ENCODE data around the gene OLFML3. TPM values are rescaled to one million over a fixed set of nuclear protein-coding genes. Genes with fewer than 3 reads are reported as not detected.

Gene OLFML3
- total RNA-seq, 1 experiment from 2014 or later = 171 TPM

DNA sequence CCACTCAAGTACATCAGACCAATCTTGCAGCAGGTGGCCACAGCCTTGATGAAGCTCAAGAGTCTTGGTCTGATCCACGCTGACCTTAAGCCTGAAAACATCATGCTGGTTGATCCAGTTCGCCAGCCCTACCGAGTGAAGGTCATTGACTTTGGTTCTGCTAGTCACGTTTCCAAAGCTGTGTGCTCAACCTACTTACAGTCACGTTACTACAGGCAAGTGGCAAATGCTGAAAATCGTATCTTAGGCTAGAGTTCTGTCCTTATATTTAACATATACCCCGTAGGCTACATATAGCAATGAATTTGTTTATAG, 38.1 kb upstream of the OLFML3 start:
- Histone ChIP-seq H2BK5ac (ENCODE audit: insufficient read length, low read length) (no peak overlapping the region), H2BK20ac (ENCODE audit: low read depth, low read length, poor library complexity, severe bottlenecking) (no peak overlapping the region), H4K8ac (replicated peaks; ENCODE audit: insufficient read length, low read depth, low read length) (no peak overlapping the region), H3K9ac (ENCODE audit: extremely low read depth, insufficient read length, low read length) (no peak overlapping the region), H3K14ac (ENCODE audit: insufficient read depth, low read length) (no peak overlapping the region), H2AFZ (ENCODE audit: low read length) (no peak overlapping the region), H2BK120ac (ENCODE audit: low read depth, low read length, poor library complexity, severe bottlenecking) (no peak overlapping the region), H3K27me3 (ENCODE audit: insufficient read depth, low read length) (no peaks in the 10 kb centered on the region), H4K20me1 (ENCODE audit: control insufficient read depth, insufficient read depth, insufficient read length) (no peaks in the 10 kb centered on the region), H2AK5ac (ENCODE audit: insufficient read length, low read length) (no peak overlapping the region), H3K23me2 (ENCODE audit: insufficient read length, low read depth, low read length, poor library complexity, severe bottlenecking) (no peaks in the 10 kb centered on the region), H3K79me2 (ENCODE audit: insufficient read depth, low read length) (peaks cover 9% of the 10 kb centered on the region; the same call in 1 of the 2 replicates), H3K56ac (ENCODE audit: insufficient read length, low read depth, low read length) (no peak overlapping the region), H2BK12ac (ENCODE audit: insufficient read length, low read depth, low read length) (no peak overlapping the region), H4K91ac (ENCODE audit: insufficient read length, low read depth, low read length) (no peak overlapping the region), H3K23ac (ENCODE audit: insufficient read length, low read depth, low read length) (no peak overlapping the region), H4K5ac (ENCODE audit: insufficient read length, low read depth, low read length) (no peak overlapping the region), H3K4me2 (ENCODE audit: insufficient read depth, insufficient read length, low read length) (no peak overlapping the region), H2BK15ac (ENCODE audit: low read depth, low read length) (no peak overlapping the region), H3T11ph (ENCODE audit: low read length) (no peak overlapping the region), H3K9me3 (ENCODE audit: control insufficient read depth, low read depth, low read length) (no peaks in the 10 kb centered on the region), H3K79me1 (ENCODE audit: insufficient read depth, low read depth, low read length, poor library complexity, severe bottlenecking) (no peaks in the 10 kb centered on the region), H3K4me1 (ENCODE audit: insufficient read depth, low read length) (no peaks in the 10 kb centered on the region), H3K27ac (ENCODE audit: insufficient read length, low read depth, low read length) (no peak overlapping the region), H3K4ac (ENCODE audit: low read depth, low read length) (no peak overlapping the region), H3K18ac (ENCODE audit: insufficient read length, low read depth, low read length) (no peak overlapping the region)
- no peaks in the 10 kb centered on the region for H3K9me3 Mint-ChIP-seq
- TF ChIP-seq, protein P1, sequence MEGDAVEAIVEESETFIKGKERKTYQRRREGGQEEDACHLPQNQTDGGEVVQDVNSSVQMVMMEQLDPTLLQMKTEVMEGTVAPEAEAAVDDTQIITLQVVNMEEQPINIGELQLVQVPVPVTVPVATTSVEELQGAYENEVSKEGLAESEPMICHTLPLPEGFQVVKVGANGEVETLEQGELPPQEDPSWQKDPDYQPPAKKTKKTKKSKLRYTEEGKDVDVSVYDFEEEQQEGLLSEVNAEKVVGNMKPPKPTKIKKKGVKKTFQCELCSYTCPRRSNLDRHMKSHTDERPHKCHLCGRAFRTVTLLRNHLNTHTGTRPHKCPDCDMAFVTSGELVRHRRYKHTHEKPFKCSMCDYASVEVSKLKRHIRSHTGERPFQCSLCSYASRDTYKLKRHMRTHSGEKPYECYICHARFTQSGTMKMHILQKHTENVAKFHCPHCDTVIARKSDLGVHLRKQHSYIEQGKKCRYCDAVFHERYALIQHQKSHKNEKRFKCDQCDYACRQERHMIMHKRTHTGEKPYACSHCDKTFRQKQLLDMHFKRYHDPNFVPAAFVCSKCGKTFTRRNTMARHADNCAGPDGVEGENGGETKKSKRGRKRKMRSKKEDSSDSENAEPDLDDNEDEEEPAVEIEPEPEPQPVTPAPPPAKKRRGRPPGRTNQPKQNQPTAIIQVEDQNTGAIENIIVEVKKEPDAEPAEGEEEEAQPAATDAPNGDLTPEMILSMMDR (conservative IDR thresholded peaks at IDR 0.05) = no peak
- H3K36me3 Mint-ChIP-seq (ENCODE audit: insufficient read depth in 1 of 3, low read depth in 3 of 3) = peaks cover 16 to 34% (median 21%) of the 10 kb centered on the region in 3 experiments; a peak in 6 of 7 replicates
- WGBS (ENCODE audit: extremely low coverage, insufficient read length, low lambda C conversion rate) = no CpG with 5 or more reads among the region's 7 CpGs
- no peaks in the 10 kb centered on the region for H3K27me3 Mint-ChIP-seq (ENCODE audit: low read depth)
- no peak overlapping the region for H3K4me3 Mint-ChIP-seq
- no peak overlapping the region for H3K27ac Mint-ChIP-seq
- DNase-seq = no peak
- peaks cover 14 to 18% of the 10 kb centered on the region in 2 experiments for H3K4me1 Mint-ChIP-seq

All from H9 (cell line).